Bronchial epithelial cell (primary cell): Measurements from ENCODE around the gene GNB1L. TPM values are rescaled to one million over a fixed set of nuclear protein-coding genes. Genes with fewer than 3 reads are reported as not detected.

Source experiments
- DNase-seq: peaks from one replicate; pipeline ENCODE4 v3.0.0-alpha.2; 2010; ENCODE audit warnings: low read depth
- FAIRE-seq: peaks from 2 replicates; lab custom pipeline; 2011; peaks lifted over from hg19 to GRCh38; lab: Jason Lieb, UNC
- H3K27me3 ChIP-seq: 2 replicates; pipeline ENCODE4 v1.5.1; 2011; ENCODE audit warnings: low read length; ENCODE audit not compliant: control insufficient read depth, insufficient read depth
- H3K36me3 ChIP-seq: 2 replicates; pipeline ENCODE4 v1.5.1; 2011; ENCODE audit warnings: low read length; ENCODE audit not compliant: control insufficient read depth, insufficient read depth
- H3K4me3 ChIP-seq: 2 replicates; pipeline ENCODE4 v1.5.1; 2011; ENCODE audit warnings: mild to moderate bottlenecking, low read depth, low read length, control low read depth
- CTCF ChIP-seq: IDR thresholded peaks from 2 replicates; pipeline ENCODE4 v1.5.1; 2011; ENCODE audit warnings: mild to moderate bottlenecking, moderate library complexity, low read length, control low read depth, inconsistent platforms; ENCODE audit not compliant: insufficient read depth, severe bottlenecking
- total RNA-seq: library from RNA; depleted of rRNA; stranded (reverse); fragments of >200 nt; gene quantifications from 2 replicates; pipeline ENCODE4 v1.2.1, GENCODE V29; 2014

GNB1L gene
- total RNA-seq, 1 donor from 2014 or later, result 7.6 TPM

- no peak for TF ChIP-seq CTCF
- no peak for DNase-seq
- H3K4me3 ChIP-seq, result no peak overlapping the region
- no peaks in the 10 kb centered on the region for H3K36me3 ChIP-seq
- peak; percentile 79 for FAIRE-seq
- H3K27me3 ChIP-seq, result no peaks in the 10 kb centered on the region
Observed at GRCh38 chr22:19819208-19819910, 35.3 kb downstream of the GNB1L start.

- DNase-seq (no peak), FAIRE-seq (no peak)
- no peaks in the 10 kb centered on the region for H3K36me3 ChIP-seq
- H3K4me3 ChIP-seq, result no peak overlapping the region
- TF ChIP-seq CTCF, result no peak
- no peaks in the 10 kb centered on the region for H3K27me3 ChIP-seq
Observed at GRCh38 chr22:19818324-19819207, 36.1 kb downstream of the GNB1L start.

- Histone ChIP-seq H3K27me3 (no peaks in the 10 kb centered on the region), H3K4me3 (no peak overlapping the region), H3K36me3 (no peaks in the 10 kb centered on the region)
- no peak for TF ChIP-seq CTCF
- peak; percentile 93 for FAIRE-seq
- DNase-seq, result no peak
Observed at GRCh38 chr22:19816372-19817119, 38.1 kb downstream of the GNB1L start.

DNA sequence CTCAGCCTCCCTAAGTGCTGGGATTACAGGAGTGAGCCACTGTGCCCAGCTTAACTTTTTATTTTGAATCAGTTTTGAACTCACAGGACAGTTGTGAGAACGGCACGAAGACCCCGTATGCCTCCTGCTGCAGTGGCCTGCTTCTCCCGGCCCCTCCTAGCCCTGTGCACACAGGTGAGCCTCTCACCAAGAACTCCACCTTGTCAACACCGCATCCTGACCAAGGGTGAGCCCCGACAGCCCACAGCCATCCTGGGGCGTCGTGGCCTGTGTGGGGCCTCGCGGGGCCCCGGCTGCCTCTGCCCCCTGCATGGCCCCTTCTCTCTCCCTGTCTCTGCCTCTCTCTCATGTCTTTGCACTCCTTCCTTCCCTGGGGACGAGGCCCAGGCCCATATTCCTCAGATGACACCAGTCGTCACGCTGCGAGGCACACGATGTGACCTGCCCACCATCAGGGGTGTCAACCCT is 38.8 kb downstream of the GNB1L start:
- FAIRE-seq, result no peak
- no peak overlapping the region for H3K4me3 ChIP-seq

More for the DNA sequence above, 38.8 kb downstream of the GNB1L start:
- no peak for TF ChIP-seq CTCF
- no peaks in the 10 kb centered on the region for H3K27me3 ChIP-seq
- H3K36me3 ChIP-seq, result no peaks in the 10 kb centered on the region
- no peak for DNase-seq
